Measurements from ENCODE around the gene GCN1. TPM values are rescaled to one million over a fixed set of nuclear protein-coding genes. Genes with fewer than 3 reads are reported as not detected.

GCN1 gene
- total and polyA plus RNA-seq, 2 of the 8 experiments (the other 6 are each of a cell fraction or from before 2014, with no cell fraction given), result 61.4 to 133 TPM

- 92% methylated on average over 15 of the region's 15 CpGs; no CpG with 5 or more reads in 1 of the 2 experiments for WGBS, 2 experiments (ENCODE audit: extremely low coverage in 1 of 2, insufficient coverage in 1 of 2, insufficient read length in 1 of 2, insufficient replicate concordance in 2 of 2, low coverage in 1 of 2, low lambda C conversion rate in 2 of 2, missing lambda C conversion rate in 1 of 2)
- Histone ChIP-seq H4K8ac (ENCODE audit: extremely low read depth, insufficient read depth, low read length) (no peak overlapping the region), H3K27me3 (replicated peaks in 1 of 4; ENCODE audit: control insufficient read depth in 3 of 4, extremely low read depth in 1 of 4, insufficient read depth in 3 of 4, low read length in 3 of 4) (no peaks in the 10 kb centered on the region), H3K23ac (ENCODE audit: insufficient read length) (no peak overlapping the region), H4K20me1 (replicated peaks in 1 of 2; ENCODE audit: control insufficient read depth in 1 of 2, insufficient read depth in 2 of 2, low read length in 2 of 2) (peaks cover 3 to 11% of the 10 kb centered on the region in 2 experiments), H3K79me2 (ENCODE audit: control insufficient read depth in 1 of 2, insufficient read depth in 2 of 2, low read length in 2 of 2) (no peaks in the 10 kb centered on the region), H3K56ac (replicated peaks; ENCODE audit: insufficient read length, low read depth, low read length) (no peak overlapping the region), H3K4me1 (replicated peaks in 1 of 4; ENCODE audit: control insufficient read depth in 3 of 4, insufficient read depth in 4 of 4, low read length in 3 of 4) (no peaks in the 10 kb centered on the region), H3K27ac (ENCODE audit: low read depth, low read length) (no peak overlapping the region), H3K4ac (replicated peaks; ENCODE audit: insufficient read length, low read depth, low read length) (no peak overlapping the region), H4K5ac (ENCODE audit: insufficient read length, low read depth, low read length) (no peak overlapping the region), H2BK5ac (ENCODE audit: low read depth, low read length) (no peak overlapping the region), H2BK120ac (replicated peaks; ENCODE audit: low read depth, low read length) (no peak overlapping the region), H2BK15ac (ENCODE audit: low read length) (no peak overlapping the region), H3K14ac (ENCODE audit: insufficient read length) (no peak overlapping the region), H3K18ac (ENCODE audit: extremely low read depth, low read length) (no peak overlapping the region), H2BK20ac (ENCODE audit: low read length) (no peak overlapping the region), H4K91ac (replicated peaks; ENCODE audit: insufficient read length, low read length) (no peak overlapping the region), H3K9ac (replicated peaks in 1 of 4; ENCODE audit: extremely low read depth in 1 of 4, low read depth in 3 of 4, low read length in 3 of 4) (no peak overlapping the region), H2BK12ac (ENCODE audit: low read depth, low read length) (no peak overlapping the region), H2AFZ (ENCODE audit: low read length) (no peak overlapping the region), H3K36me3 (ENCODE audit: control insufficient read depth in 2 of 4, insufficient read depth in 4 of 4, low read length in 3 of 4) (peaks cover 41 to 86% (median 78%) of the 10 kb centered on the region in 4 experiments), H3K9me3 (ENCODE audit: insufficient read depth in 2 of 2, low read depth in 1 of 2, low read length in 1 of 2) (no peaks in the 10 kb centered on the region), H2AK5ac (ENCODE audit: low read depth, low read length) (no peak overlapping the region), H3K79me1 (ENCODE audit: low read depth, low read length) (peaks cover 2% of the 10 kb centered on the region; the same call in 1 of the 2 replicates), H3K4me3 (ENCODE audit: extremely low read depth in 1 of 4, insufficient read depth in 2 of 4, low read depth in 3 of 4, low read length in 4 of 4) (no peak overlapping the region), H3K4me2 (ENCODE audit: insufficient read depth in 1 of 2, low read depth in 2 of 2, low read length in 2 of 2) (no peak overlapping the region), H3K23me2 (ENCODE audit: low read depth, low read length) (no peaks in the 10 kb centered on the region)
- ChIA-PET POLR2A (ENCODE audit: partially characterized antibody) (interaction anchor here (0.9 to 1.6 kb wide), 4 partner anchors 9 to 46 kb away, joined by 3 to 6 read pairs (median 4); partner anchors contain the start of gene RPLP0), CTCF (ENCODE audit: partially characterized antibody) (no interaction called here)
- no peak for FAIRE-seq
- no peak for DNase-seq (ENCODE audit: low read depth in 1 of 2, low spot score in 2 of 2)
- TF ChIP-seq ATF2 (IDR thresholded peaks at IDR 0.05; ENCODE audit: low read length) (no peak), SIN3A (conservative IDR thresholded peaks at IDR 0.05 in 1 of 2, IDR thresholded peaks at IDR 0.05 in 1 of 2; ENCODE audit: low read depth in 1 of 2, low read length in 2 of 2) (no peak), TEAD4 (IDR thresholded peaks at IDR 0.05; ENCODE audit: low read depth, low read length) (no peak), BCL11A (IDR thresholded peaks at IDR 0.05; ENCODE audit: low read depth in 2 of 2, low read length in 2 of 2) (no peak), KDM5A (IDR thresholded peaks at IDR 0.05; ENCODE audit: low read length) (no peak), POLR2A (IDR thresholded peaks at IDR 0.05; ENCODE audit: control extremely low read depth in 1 of 2, low read depth in 2 of 2, low read length in 2 of 2) (no peak), ZNF274 (IDR thresholded peaks at IDR 0.05; ENCODE audit: borderline replicate concordance, extremely low read depth, low read length) (no peak), CTBP2 (IDR thresholded peaks at IDR 0.05; ENCODE audit: borderline replicate concordance, insufficient read depth, insufficient read length, low read length) (no peak), RNF2 (IDR thresholded peaks at IDR 0.05; ENCODE audit: borderline replicate concordance, low read depth, low read length, missing control alignments, poor library complexity, severe bottlenecking) (no peak)
These were observed 39.4 kb downstream of the GCN1 start for GRCh38 chr12:120155072-120155471.

Measured in H1 (cell line).